HuH-7.5 (cell line): Measurements from ENCODE around the gene MRPL50.
A peak's percentile ranks its signal among the peaks of the same experiment; 100 is the strongest.

Source experiments
- DNase-seq: peaks from one replicate; pipeline ENCODE4 v3.0.0; 2011; ENCODE audit warnings: low spot score

The MRPL50 gene

DNA sequence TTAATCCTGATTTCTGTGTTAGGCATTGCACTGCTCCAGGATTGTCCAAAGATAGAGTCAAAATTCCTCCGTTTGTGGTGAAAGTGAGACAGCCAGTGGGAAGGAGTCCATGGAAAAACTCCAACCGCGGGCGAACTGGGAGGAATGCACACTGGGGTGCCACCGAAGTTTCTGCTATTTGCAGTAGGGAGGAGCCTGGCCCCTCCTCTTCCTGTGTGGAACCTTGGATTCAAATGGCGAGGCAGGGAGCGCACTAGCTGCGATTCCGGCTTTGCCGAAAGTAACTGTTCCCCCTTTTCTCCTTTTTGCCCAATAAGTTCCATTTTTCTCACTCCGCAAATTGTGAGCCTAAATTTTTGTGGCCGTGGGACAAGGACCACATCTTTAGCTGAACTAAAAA, 22.9 kb downstream of the MRPL50 start:
- no peak for DNase-seq

DNA sequence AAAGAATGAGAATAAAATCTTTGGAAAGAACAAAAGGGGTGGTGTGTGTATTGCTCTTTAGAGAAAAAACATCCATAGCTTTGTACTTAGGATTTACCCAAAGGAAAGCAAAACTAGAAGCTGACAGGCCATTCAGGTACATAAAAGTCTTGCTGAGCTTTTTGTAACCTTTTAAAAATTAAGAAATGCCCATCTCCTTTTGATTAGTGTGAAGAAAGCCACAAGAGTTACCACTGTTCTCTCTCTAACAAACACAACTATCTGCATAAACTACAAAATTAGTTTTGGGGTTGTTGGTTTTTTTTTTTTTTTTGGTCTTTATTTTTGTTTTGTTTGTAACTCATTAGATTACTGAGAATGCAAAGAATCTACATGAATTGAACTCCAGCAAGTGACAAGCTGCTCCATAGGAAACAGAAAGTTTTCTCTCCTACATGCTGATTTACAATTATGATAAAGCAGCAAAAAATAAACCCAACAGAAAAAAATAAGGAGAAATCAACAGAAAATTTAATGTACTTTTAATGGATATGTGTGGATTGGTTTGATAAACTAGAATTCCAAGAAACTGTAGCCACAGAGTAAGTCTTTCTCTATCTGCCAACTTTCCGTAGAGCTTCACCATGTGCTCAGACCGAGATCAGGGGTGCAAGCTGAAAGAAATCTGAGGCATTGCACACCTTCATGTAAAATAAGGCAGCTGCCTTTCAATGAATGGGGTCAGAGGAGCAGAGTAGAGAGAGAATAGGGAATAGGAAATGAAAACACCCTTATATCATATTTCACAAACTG, 25.9 kb downstream of the MRPL50 start:
- DNase-seq = no peak

DNA sequence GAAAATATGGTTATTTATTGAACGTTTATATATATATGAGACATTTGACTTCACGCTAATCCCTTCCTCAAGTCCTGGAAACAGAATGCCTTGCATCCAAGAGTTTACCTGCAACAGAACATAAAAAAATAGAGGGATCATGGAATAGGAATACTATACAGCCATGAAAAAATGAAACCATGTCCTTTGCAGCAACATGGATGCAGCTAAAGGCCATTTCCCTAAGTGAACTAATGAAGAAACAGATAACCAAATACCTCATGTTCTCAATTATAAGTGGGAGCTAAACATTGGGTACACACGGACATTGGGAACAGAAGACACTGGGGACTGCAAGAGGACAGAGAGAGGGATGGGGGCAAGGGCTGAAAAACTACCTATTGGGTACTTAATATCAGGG, 26.6 kb downstream of the MRPL50 start:
- no peak for DNase-seq

DNA sequence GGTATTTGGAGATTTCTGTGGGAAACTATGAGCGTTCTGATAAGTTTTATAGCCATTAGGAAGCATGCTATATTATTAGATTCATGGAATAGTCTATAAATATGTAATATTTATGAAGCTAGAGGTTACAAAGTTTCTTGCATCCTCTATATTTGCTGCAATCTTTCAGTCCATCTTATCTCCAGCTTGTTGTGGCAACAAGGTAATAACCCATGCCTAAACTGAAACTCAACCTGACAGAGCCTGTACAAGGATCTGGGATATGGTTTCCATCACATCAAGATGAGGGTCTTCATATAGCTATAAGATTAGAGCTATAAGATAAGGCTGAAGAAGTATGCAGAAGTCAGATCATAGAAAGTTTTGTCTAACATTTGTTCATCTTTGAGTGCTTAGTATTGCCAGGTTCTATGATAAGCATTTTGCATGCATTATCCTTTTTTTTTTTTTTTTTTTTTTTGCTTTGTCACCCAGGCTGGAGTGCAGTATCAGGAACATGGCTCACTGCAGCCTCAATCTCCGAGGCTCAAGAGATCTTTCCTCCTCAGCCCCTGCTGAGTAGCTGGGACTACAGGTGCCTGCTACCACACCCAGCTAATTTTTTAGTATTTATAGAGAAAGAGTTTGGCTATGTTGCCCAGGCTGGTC, 28.4 kb downstream of the MRPL50 start:
- DNase-seq = no peak

DNA sequence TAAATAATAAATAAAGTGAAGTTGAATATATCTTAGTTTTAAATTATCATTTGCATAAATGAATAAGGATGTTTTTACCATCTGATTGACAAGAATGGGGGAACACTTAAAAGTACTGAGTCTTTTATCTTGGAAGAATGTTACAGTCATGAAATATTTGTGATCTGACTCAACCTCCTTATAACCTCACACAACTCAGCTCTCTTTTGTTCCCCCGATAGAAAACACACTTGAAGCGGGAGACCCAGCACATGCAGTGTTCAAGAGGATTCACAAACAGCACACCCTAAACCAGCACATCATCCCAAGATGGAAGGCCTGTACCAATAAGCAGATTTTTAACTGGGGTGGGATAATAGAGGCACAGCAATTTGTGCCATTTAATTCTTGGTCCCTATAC, 29.1 kb downstream of the MRPL50 start:
- no peak for DNase-seq

DNA sequence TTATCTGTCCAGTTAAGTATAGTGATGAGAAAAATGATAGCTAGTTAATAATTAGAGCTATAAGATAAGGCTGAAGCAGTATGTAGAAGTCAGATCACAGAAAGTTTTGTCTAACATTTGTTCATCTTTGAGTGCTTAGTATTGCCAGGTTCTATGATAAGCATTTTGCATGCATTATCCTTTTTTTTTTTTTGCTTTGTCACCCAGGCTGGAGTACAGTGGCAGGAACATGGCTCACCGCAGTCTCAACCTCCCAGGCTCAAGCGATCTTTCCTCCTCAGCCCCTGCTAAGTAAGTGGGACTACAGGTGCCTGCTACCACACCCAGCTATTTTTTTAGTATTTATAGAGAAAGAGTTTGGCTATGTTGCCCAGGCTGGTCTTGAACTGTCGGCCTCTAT, 31.1 kb downstream of the MRPL50 start:
- no peak for DNase-seq

DNA sequence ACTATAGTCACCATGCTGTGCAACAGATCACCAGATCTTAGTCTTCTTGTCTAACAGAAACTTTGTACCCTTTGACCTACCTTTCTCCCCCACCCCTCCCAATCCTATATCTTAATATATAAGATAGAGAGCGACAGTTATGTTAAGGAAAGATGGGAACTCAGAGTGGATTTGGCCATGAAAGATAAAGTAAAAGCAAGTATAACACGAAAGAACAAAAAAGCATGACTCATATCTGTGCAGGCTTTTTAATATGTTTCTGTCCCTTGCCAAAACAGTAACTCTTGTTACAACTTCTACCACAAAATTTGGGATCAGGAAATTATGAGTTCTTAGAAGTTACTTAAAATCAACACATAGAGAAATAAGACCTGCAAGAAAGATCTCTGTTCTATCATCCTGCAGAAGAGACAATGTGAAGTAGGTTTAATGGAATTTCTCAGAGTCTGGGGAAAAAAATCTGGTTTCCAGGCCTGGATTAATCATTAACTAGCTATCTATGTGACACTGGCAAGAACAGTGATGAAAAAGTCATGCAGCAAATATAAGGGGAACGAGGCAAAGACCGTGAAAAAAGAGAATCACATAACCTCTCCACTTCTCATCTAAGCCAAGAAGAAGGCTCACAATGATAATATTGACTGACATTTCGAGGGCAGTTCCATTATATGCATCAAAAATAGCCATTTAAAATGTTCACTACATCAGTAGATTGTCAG, 32.2 kb downstream of the MRPL50 start:
- DNase-seq = peak; percentile 15

DNA sequence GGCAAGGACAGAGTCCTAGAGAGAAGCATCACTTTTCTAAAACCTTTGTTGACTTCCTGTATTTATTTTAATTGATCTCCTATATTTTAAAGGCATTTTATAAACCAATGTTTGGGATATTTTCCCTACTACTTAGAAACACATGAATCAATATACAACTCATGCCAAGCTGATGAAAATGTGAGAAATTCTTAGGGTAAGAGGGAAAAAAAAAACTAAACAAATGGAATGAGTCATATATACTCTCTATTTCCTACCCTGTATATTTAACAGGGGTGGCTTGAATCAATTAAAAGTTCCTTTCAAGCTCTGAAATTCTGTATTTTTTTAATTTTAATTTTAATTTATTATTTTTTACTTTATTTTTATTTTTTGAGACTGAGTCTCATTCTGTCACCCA, 33.2 kb downstream of the MRPL50 start:
- no peak for DNase-seq

DNA sequence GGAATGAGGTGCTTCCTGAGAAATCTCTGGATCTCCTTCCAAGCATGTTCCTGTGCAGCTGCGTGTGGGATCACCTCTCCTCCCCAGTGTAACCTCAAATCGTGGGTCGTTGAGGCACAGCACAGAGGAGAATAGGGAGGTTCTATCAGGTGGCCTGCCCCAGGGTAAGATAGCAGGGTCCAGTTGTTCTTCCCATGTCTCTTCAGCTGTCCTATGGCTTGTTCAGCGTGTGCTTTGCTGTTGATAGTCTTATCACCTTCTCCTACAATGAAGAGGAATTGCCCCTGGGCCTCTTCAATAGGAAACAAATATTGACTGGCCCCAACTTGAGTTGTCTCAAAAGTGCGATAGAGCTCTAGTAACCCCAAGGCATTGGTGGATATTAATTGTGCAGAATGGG, 36.0 kb downstream of the MRPL50 start:
- no peak for DNase-seq

DNA sequence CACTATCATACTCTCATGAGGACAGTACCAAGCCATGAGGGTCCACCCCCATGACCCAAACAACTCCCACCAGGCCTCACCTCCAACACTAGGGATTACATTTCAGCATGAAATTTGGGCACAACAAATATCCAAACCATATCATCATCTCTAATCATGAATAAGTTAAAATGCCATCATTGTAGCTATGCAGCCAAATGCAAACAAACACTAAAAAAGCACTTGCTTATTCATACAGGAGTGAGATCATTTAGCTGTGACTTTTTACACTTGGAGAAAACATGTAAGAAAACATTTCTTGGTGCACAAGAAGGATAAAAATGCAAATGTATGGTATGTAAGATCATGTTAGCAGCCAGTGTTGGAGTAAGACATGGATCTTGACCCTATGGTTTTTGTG, 37.8 kb downstream of the MRPL50 start:
- DNase-seq = no peak

DNA sequence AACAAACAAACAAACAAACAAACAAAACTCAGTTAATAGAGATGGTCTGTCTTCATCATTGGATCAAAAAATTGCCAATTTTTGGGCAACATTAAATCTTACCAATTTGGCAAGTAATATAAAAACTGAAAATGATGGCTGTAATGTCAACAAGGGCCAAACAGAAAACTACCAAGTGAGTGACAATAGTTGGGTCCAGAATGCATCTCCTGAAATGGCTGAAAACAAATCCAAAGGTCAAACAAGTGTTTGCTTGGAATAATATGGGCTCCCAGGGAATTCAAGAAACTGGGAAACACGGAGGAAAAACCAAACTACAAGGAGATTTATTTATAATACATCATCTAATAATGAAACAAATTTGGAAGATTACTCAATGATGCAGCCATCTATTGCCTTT, 38.7 kb downstream of the MRPL50 start:
- DNase-seq = no peak

DNA sequence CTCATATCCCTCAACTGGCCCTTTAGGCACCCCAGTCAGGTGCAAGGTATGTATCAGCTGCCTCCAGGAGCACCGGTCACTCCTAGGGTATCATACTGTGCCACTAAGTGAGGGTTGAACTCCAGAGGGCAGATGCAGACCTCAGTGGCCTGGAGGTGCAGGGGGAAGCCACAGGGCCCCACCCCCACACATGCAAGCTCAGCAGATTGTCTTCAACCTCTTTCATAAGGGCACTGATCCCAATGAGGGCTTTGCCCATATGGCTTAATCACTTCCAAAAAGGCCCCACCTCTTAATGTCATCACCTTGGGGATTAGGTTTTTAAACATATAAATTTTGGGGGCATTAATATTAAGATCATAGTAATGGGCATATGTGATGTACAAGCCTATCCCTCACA, 41.8 kb downstream of the MRPL50 start:
- no peak for DNase-seq

DNA sequence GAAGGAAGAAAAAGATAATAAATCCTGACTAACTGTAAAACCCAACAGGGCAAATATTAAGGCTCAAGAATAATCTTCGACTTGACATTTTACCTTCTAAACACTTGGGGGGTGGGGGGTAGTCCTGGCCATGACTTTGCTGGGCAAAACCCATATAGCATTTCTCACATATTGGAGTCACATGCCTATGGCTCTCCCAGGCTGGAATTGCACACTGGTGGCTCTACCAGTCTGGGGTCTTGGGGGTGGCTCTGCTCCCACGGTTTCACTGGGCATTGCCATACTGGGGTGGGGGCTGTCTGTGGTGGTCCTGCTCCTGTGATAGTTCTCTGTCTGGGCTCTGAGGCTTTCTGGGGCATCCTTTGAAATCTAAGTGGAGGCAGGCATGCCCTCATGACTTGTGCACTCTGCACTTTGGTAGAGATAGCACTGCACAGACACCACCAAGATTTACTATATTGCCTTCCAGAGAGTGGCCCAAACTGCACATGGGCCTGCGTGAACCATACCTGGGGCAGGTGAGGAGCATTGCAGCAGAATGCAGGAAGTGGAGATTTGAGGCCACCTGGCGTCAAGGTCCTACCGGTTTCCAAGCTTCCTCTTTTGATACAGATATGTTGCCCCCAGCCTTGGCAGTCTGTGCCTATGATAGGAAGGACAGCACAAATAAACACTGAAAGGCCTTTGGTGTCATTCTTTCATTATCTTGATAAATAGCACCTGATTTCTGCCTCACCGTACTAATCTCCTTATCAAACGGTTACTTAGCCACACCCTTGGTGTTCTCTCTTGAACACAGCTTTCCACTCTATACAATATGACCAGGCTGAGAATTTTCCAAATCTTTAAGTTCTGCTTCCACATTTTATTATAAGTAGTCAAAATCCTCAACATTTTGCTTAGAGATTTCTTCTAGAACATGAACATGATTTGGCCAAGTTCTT, 43.4 kb downstream of the MRPL50 start:
- no peak for DNase-seq

DNA sequence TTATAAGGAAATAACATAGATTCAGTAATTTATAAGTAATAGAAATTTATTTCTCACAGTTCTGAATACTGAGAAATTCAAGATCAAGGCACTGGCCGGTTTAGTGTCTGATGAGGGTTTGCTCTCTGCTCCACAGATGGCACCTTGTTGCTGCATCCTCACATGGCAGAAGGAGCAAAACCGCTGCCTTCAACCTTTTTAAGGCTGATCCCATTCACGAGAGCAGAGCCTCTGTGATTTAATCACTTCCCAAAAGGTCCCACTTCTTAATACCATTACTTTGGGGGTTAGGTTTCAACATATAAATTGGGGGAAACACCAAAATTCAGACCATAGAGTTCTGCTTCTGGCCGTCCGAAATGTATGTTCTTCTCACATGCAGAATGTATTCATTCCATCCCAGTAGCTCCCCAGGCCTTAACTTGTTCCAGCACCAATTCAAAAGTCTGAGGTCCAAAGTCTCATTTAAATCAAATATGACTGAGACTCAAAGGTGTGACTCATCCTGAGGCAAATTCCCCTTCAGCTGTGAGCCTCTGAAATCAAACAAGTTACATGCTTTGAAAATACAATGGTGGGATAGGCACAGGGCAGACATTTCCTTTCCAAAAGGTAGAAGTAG, 44.2 kb downstream of the MRPL50 start:
- peak; percentile 12 for DNase-seq

DNA sequence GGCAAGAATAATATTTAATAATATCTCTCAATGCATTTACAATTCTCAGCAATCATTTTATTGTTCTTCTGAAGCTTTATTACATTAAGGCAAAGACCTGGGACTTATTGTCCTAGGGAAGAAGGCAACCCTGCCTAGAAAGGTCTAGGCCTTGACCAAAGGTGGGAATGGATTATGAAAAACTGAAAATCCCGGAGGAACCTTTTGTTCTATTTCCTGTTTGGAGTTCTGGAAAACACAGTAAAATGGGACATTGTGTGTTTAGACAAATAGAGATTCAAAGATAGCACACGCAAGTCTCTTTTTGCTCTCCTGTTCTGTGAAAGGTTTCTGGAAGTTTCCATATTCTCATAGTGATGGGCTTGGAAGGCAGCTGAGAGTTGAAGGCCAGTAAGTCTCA, 44.7 kb downstream of the MRPL50 start:
- no peak for DNase-seq

DNA sequence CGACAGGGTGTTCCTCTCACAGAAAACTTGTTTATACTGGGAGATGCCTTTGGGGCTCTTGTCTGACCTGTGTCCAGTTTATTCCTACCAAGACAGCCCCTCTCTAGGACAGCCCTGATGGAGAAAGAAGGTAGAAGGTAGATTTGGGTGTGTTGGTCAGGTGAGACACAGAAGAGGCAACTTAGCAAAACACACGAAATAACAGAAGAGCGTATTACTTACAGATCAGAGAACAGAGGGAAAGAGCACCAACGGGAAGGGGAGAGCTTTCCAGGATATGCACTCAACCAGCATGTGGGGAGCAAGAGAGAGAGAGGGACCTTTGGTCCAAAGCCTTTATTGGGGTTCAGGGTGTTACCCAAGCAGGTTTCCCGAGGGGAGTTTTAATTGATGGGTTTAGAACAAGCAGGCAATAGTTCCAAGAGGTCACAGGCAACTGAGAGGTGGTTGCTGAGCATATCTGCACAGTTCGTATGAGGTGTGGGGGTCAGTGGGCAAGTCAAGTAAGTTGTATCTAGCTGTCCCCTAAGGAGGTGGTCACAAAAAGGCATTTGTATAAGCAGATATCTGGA, 45.4 kb downstream of the MRPL50 start:
- no peak for DNase-seq

DNA sequence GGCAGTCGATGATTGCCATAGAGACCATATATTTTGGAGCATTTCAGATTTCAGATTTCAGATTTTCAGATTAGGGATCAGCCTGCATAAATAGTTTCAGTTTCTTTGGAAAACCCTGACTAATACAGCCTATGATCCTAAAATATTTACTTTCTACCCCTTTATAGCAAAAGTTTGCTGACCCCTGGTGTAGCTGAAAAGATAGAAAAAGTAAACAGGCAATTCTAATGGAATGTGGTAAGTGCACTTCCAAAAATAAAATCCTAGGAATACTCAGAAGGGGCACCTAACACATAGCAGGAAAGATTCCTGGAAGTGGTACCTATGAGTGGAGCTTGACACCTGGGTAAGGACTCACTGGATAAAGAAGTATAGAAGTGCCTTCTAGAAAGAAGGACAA, 48.1 kb downstream of the MRPL50 start:
- no peak for DNase-seq

DNA sequence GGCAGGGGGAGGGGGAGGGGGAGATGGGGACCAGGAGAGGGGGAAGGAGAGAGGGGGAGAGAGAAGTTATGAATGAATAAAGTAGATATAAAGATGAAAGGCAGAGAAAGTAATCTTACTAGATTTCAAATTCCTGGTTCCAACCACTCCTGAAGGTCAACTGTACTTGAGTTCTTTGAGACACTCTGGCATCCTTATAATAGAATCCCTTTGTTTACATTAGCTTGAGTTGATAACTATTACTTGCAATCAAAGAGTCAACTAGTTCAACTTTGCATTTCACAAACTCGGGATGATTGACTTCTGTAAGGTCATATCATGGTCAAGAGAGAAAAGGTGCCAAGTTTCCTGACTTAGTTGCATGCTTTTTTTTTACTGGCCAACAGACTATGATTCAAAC, 55.8 kb downstream of the MRPL50 start:
- DNase-seq = no peak

DNA sequence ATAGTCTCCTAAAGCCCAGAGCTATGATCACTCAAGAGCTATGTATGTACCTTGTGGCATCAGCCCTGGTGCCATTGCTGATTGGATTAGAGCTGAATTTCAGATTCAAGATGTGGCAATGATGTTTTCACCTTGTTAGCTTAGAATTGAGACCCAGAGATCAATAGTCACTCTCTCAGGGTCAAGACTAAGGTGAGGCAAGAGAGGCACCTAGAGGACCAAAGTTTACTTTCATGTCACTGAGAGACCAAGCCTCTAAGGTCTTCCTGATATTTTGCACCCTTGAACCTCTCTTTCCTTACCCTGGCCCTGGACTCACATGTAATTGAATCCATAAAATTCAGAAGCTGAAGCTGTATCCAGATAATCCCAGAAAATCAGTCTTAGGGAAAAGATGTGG, 56.5 kb downstream of the MRPL50 start:
- no peak for DNase-seq
